Measurements from ENCODE around the gene CTDSPL.

- TF ChIP-seq POLR2AphosphoS5 (IDR thresholded peaks at IDR 0.05; ENCODE audit: low read depth, low read length) (no peak), MXI1 (IDR thresholded peaks at IDR 0.05; ENCODE audit: low read depth, low read length) (no peak), CTCF (IDR thresholded peaks at IDR 0.05) (no peak; the same call in 1 of the 2 replicates), EZH2phosphoT487 (IDR thresholded peaks at IDR 0.05; ENCODE audit: borderline replicate concordance, low read depth) (no peak), YY1 (IDR thresholded peaks at IDR 0.05; ENCODE audit: low read depth) (no peak), RAD21 (IDR thresholded peaks at IDR 0.05; ENCODE audit: low read length) (no peak), SMC3 (IDR thresholded peaks at IDR 0.05; ENCODE audit: low read depth, low read length) (no peak)
Observed at GRCh38 chr3:37985637-37986320, 124.1 kb downstream of the CTDSPL start.

Data from SK-N-SH (cell line).